ENCODE results near the gene SIL1. TPM values are rescaled to one million over a fixed set of nuclear protein-coding genes. Genes with fewer than 3 reads are reported as not detected.

The SIL1 gene
- total and polyA plus RNA-seq, 2 of the 8 experiments (the other 6 are each of a cell fraction or from before 2014, with no cell fraction given) = 8.3 to 12.8 TPM

DNA sequence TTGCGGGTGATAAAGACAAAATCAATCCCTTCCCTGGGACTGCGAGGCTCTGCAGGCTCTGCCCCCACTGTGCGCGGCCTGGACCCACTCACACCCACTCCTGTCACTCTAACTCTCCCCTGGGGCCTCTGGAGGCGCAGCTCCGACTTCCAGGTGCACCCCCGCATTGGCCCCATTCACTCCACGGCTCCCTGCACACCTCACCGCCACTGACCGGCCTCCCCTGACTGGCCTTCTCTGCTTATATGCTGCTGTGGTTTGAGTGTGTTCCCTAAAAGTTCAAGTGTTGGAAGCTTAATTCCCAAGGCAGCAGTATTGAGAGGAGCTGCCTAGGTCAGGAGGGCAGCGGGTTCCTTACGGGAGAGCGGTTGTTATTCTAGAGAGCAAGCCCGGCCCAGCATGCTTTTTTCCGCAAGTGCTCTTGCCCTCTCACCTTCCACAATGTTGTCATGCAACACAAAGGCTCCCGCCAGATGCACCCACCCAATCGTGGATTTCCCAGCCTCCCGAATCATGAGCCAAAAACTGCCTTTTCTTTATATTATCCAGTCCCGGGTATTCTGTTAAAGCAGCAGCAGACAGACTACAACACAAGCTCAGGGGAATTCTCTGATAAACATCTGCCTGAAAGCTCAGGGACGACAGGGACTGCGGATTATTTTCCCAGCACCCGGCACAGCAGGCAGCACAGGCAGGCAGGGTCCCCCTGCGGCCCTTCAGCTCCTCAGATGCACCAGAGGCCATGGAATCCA is 249.5 kb downstream of the SIL1 start:
- Histone ChIP-seq H3K9me3 (ENCODE audit: insufficient read depth in 2 of 2, low read depth in 1 of 2, low read length in 1 of 2) (no peaks in the 10 kb centered on the region), H3K56ac (replicated peaks; ENCODE audit: insufficient read length, low read depth, low read length) (no peak overlapping the region), H4K5ac (ENCODE audit: insufficient read length, low read depth, low read length) (no peak overlapping the region), H2BK20ac (ENCODE audit: low read length) (no peak overlapping the region), H3K23me2 (ENCODE audit: low read depth, low read length) (no peaks in the 10 kb centered on the region), H3K4me2 (ENCODE audit: insufficient read depth in 1 of 2, low read depth in 2 of 2, low read length in 2 of 2) (no peak overlapping the region), H2AFZ (ENCODE audit: low read length) (no peak overlapping the region), H3K79me2 (ENCODE audit: control insufficient read depth in 1 of 2, insufficient read depth in 2 of 2, low read length in 2 of 2) (no peaks in the 10 kb centered on the region), H2BK12ac (ENCODE audit: low read depth, low read length) (no peak overlapping the region), H3K14ac (ENCODE audit: insufficient read length) (no peak overlapping the region), H3K27me3 (replicated peaks in 1 of 4; ENCODE audit: control insufficient read depth in 3 of 4, extremely low read depth in 1 of 4, insufficient read depth in 3 of 4, low read length in 3 of 4) (no peaks in the 10 kb centered on the region), H3K36me3 (ENCODE audit: control insufficient read depth in 2 of 4, insufficient read depth in 4 of 4, low read length in 3 of 4) (no peaks in the 10 kb centered on the region), H3K4me1 (replicated peaks in 1 of 4; ENCODE audit: control insufficient read depth in 3 of 4, insufficient read depth in 4 of 4, low read length in 3 of 4) (peaks cover 0 to 24% (median 11%) of the 10 kb centered on the region in 4 experiments; a peak in 6 of 7 replicates), H3K23ac (ENCODE audit: insufficient read length) (no peak overlapping the region), H2BK120ac (replicated peaks; ENCODE audit: low read depth, low read length) (no peak overlapping the region), H2BK15ac (ENCODE audit: low read length) (no peak overlapping the region), H3K27ac (ENCODE audit: low read depth, low read length) (no peak overlapping the region), H2AK5ac (ENCODE audit: low read depth, low read length) (no peak overlapping the region), H4K8ac (ENCODE audit: extremely low read depth, insufficient read depth, low read length) (no peak overlapping the region), H3K4me3 (ENCODE audit: extremely low read depth in 1 of 4, insufficient read depth in 2 of 4, low read depth in 3 of 4, low read length in 4 of 4) (no peak overlapping the region), H3K9ac (replicated peaks in 1 of 4; ENCODE audit: extremely low read depth in 1 of 4, low read depth in 3 of 4, low read length in 3 of 4) (no peak overlapping the region; a peak in 1 of 7 replicates), H4K20me1 (replicated peaks in 1 of 2; ENCODE audit: control insufficient read depth in 1 of 2, insufficient read depth in 2 of 2, low read length in 2 of 2) (peaks cover 0 to 3% of the 10 kb centered on the region in 2 experiments), H4K91ac (replicated peaks; ENCODE audit: insufficient read length, low read length) (no peak overlapping the region), H2BK5ac (ENCODE audit: low read depth, low read length) (no peak overlapping the region), H3K4ac (replicated peaks; ENCODE audit: insufficient read length, low read depth, low read length) (no peak overlapping the region), H3K18ac (ENCODE audit: extremely low read depth, low read length) (0 out of 2 replicates have a peak overlapping the region, but pooled peaks have one; percentile 48), H3K79me1 (ENCODE audit: low read depth, low read length) (no peaks in the 10 kb centered on the region)
- ChIA-PET CTCF (ENCODE audit: partially characterized antibody) (interaction anchor here (0.7 to 3.1 kb wide), 11 partner anchors 7 to 312 kb away, joined by 3 to 19 read pairs (median 4); no protein-coding TSS in a partner anchor), POLR2A (ENCODE audit: partially characterized antibody) (interaction anchor here (0.8 to 1.8 kb wide), 2 partner anchors 15 to 28 kb away, joined by 3 to 5 read pairs; no protein-coding TSS in a partner anchor)
- 82% methylated on average over 23 of the region's 23 CpGs; no CpG with 5 or more reads in 1 of the 2 experiments for WGBS, 2 experiments (ENCODE audit: extremely low coverage in 1 of 2, insufficient coverage in 1 of 2, insufficient read length in 1 of 2, insufficient replicate concordance in 2 of 2, low coverage in 1 of 2, low lambda C conversion rate in 2 of 2, missing lambda C conversion rate in 1 of 2)
- DNase-seq (ENCODE audit: low read depth in 1 of 2, low spot score in 2 of 2) = no peak
- no peak for FAIRE-seq
- no peak for TF ChIP-seq RAD21 (IDR thresholded peaks at IDR 0.05 in 1 of 2, conservative IDR thresholded peaks at IDR 0.05 in 1 of 2; ENCODE audit: low read depth in 2 of 2, low read length in 2 of 2)
